ENCODE data around the gene ULK2. TPM values are rescaled to one million over a fixed set of nuclear protein-coding genes. Genes with fewer than 3 reads are reported as not detected.
A peak's percentile ranks its signal among the peaks of the same experiment; 100 is the strongest.
"Not testable (repeated sequence)": the region's sequence is repeated elsewhere in the genome, so short reads cannot be mapped to it uniquely, and the experiment has no call there.

ULK2 gene
- total RNA-seq, 1 donor from 2014 or later: 31.7 TPM

DNA sequence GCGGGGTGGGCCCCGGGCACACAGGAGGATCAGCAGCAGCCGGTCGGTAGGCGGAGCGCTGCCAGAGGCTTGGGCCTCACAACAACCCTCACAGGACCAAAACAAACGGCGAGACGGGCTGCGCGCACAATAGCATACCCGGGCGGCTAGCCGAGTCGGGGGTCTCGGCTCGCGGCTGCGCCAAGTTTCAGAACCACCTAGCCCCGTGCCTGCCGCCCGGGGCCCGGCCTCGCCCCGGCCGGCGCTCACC is 732 bp downstream of the ULK2 start:
- peak; percentile 90 for DNase-seq (ENCODE audit: low spot score)

DNA sequence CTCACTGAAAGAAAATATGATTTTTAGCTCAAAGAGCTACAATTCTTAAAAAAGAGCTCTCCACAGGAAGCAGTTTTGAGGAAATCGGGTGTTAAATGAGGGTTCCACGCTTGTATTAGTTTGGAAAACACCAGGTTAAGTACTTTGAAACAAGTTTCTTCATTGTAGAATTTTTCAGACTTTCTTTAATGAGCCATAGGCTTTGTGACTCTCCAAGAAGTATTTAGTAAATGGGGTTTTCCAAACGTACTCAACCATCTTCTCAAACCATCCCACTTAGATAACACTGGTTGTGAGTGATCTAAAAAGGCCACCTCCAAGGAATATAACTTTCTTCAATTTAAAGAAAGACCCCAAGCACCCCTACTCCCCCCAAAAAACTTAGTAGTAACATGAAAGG is 2.7 kb downstream of the ULK2 start:
- no peak for DNase-seq (ENCODE audit: low spot score)

DNA sequence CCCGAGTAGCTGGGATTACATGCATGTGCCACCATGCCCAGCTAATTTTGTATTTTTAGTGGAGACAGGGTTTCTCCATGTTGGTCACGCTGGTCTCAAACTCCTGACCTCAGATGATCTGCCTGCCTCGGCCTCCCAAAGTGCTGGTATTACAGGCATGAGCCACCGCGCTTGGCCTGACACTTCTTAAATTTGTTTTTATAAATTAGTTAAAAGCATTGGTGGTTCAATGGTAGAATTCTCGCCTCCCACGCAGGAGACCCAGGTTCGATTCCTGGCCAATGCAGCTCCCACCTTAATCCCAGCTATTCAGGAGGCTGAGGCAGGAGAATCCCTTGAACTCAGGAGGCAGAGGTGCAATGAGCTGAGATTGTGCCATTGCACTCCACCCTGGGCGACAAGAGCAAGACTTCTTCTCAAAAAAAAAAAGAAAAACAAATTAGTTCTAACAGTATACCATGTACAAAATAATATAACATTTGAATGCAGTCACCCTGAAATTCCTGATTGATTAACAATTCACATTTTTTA is 7.0 kb downstream of the ULK2 start:
- DNase-seq (ENCODE audit: low spot score): not testable (repeated sequence)

DNA sequence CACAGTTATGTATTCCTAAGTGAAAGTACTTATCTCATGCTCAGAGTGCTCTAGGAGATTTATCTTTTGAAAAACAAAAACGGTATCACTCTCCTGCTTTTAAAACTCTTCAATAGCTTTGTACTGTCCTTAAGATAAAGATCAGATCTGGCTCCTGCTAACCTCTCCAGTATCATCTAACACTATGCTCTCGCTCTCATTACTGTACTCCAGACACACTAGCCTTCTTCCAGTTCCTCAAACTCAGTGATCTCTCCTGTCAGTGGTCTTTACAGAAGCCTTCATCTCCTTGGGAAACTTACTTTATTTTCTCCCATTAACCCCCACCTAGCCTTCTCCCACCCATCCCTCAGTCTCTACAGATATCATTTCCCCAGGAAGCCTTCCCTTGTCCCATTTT is 10.1 kb downstream of the ULK2 start:
- no peak for DNase-seq (ENCODE audit: low spot score)

DNA sequence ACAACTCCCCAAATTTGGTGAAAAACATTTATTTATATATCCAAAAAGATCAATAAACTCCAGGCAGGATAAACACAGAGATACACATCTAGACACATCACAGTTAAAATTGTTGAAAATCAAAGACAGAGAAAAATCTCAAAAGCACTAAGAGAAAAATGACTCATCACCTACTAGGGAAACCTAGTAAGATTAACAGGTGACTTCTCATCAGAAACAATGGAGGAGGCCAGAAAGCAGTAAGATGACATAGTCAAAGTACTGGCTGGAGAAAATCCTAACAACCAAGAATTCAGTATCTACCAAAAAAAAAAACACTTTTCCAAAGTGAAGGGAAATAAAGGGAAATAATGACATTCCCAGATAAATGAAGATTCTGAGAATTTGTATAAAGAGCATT is 33.8 kb downstream of the ULK2 start:
- DNase-seq (ENCODE audit: low spot score): no peak

DNA sequence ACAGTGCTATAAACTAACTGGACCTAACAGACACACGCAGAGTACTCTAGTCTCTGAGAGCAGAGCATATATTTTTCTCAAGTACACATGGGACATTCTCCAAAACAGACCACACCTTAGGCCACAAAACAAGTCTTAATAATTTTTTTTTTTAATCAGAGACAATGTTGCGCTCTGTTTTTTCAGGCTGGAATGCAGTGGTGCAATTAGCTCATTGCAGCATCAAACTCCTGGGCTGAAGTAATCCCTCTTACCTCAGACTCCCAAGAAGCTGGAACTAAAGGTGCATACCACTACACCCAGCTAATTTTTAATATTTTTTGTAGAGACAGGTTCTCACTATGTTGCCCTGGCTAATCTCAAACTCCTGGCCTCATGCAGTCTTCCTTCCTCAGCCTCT is 37.7 kb downstream of the ULK2 start:
- DNase-seq (ENCODE audit: low spot score): no peak

DNA sequence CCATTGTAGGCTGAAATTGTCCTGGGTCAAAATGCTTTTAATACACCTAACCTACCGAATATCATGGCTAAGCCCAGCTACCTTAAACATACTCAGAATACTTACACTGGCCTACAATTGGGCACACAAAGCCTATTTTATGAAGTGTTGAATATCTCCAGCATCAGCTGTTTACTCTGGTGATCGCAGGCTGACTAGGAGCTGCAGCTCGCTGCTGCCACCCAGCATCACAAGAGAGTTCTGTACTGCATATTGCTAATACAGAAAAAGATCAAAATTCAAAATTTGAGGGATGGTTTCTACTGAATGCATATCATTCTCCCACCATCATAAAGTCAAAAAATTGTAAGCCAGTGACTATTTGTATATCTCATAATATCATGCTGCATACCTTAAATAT is 55.3 kb downstream of the ULK2 start:
- DNase-seq (ENCODE audit: low spot score): no peak

DNA sequence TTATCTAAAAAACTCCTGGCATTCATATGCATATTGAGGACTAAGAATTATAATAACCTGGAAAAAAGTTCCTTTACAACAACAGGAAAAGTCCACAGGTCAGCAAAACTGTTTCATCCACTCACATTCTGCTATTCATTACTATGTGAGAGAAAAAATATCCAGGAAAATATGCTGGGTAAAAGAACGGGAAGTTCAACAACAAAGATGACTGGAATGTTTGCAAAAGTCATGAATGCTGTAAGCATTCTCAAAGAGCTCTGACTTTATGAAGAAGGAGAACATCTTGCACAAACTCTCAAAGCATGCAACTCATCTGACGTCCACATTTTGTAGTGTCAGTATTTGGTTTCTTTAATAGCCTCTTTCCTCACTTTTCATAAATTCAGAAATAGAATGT is 62.7 kb downstream of the ULK2 start:
- DNase-seq (ENCODE audit: low spot score): no peak

DNA sequence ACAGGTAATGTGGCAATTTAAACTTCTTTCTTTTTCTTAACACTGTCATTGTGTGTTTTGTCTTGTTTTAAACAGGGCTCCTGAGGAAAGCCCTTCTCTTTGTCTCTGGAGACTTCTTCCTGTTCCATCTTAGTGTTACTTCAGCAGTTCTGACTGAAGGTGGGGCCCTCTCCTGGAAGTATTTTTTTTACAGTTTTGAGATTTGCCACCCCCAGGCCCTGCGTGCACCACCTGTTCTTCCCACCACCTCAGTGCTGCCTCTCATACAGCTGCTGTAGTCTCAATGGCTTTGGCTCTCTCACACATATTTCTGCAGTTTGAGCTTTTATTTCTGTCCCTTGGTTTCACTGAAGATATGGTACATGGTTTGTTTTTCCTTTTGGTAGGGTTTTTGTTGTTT is 67.2 kb downstream of the ULK2 start:
- no peak for DNase-seq (ENCODE audit: low spot score)

DNA sequence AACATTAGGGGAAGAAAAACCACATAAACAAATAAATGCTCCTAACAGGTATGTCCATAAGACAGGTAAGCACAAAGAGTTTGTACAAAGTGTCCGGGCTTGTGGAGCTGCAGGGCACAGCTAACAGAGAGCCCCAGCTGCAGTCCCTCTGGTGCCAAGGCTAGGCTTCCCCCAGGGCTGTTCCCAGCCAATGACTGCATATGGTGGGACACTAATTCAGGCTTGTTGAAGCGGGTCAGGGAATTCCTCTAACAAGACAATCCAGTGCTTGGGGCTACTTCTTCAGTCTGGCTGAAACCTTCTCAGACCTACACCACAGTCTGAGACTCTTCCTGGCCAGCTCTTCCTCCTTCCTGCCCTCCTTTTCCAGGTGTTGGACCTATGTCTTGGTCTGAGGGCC is 67.9 kb downstream of the ULK2 start:
- DNase-seq (ENCODE audit: low spot score): no peak

DNA sequence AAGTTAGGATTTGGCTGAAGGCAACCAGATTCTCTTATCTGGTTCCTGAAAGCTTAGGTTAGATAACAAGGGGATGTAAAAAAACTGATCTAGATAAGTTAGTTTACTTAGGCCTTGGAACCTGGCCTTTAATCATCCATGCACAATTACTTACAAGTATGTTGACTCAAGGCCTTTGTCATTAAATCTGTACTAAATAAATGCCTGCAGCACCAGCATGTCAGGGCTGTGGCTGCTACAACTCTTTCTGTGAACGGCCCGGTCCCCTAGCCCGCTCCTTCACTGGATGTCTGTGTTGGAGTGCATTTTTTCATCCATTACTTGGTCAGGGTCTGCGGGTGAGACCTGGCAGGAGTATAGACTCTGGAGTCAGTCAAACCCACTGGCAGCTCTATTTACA is 71.3 kb downstream of the ULK2 start:
- DNase-seq (ENCODE audit: low spot score): no peak

DNA sequence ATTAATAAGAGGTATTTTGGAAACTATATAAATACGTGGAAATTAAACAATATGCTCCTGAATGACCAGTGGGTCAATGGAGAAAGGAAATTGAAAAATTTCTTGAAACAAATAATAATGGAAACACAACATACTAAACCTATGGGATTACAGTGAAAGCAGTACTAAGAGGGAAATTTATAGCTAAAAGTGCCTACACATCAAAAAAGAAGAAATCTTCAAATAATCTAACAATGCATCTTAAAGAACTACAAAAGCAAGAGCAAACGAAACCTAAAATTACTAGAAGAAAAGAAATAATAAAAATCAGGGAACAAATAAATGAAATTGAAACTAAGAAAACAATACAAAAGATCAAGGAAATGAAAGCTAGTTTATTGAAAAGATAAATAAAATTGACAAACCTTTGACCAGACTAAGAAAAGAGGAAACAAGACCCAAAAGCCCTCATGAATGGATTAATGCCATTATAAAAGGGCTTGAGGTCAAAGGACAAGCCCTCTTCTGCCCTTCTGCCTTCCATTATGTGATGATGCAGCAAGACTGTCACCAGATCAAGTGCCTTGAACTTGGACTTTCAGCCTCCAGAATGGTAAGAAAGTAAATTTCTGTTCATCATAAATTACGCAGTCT is 75.7 kb downstream of the ULK2 start:
- DNase-seq (ENCODE audit: low spot score): no peak

DNA sequence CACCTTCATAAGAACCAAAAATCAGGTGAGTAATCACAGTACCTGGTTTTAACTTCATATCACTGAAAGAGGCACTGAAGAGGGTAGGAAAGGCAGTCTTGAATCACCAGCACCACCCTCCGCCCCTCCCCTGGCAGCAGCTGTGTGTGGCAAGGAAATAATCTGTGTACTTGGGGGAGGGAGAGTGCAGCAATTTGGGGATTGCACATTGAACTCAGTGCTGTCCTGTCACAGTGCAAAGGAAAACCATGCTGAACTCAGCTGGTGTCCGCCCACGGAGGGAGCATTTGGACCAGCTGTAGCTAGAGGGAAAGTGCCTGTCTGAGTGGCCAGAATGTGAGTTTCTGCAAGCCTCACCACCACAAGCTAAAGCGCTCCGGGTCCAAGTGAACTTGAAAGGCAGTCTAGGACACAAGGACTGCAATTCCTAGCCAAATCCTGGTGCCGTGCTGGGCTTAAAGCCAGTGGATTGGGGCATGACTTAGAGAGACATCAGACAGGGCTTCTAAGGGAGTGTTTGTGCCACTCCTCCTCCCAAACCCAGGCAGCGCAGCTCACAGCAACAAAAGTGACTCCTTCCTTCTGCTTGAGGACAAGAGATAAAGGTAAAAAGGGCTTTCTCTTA is 79.9 kb downstream of the ULK2 start:
- no peak for DNase-seq (ENCODE audit: low spot score)

DNA sequence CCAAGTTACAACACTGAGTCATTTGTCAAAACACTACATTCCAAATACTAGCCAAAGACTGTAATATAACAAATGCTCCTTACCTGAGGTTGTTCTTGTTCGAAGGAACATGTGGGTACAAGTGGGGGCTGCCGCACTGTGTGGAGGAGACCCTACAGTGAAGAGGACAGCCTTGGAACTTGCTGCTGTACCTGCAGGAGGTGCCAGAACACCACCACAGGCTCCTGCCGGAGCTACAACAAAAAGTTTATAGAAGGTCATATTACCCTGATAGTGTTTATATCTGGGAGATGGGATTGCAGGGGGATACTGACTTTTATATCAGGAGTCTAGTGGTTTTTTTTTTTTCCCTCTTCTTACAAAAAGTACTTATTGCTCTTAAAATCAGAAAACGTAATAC is 81.9 kb downstream of the ULK2 start:
- DNase-seq (ENCODE audit: low spot score): no peak

DNA sequence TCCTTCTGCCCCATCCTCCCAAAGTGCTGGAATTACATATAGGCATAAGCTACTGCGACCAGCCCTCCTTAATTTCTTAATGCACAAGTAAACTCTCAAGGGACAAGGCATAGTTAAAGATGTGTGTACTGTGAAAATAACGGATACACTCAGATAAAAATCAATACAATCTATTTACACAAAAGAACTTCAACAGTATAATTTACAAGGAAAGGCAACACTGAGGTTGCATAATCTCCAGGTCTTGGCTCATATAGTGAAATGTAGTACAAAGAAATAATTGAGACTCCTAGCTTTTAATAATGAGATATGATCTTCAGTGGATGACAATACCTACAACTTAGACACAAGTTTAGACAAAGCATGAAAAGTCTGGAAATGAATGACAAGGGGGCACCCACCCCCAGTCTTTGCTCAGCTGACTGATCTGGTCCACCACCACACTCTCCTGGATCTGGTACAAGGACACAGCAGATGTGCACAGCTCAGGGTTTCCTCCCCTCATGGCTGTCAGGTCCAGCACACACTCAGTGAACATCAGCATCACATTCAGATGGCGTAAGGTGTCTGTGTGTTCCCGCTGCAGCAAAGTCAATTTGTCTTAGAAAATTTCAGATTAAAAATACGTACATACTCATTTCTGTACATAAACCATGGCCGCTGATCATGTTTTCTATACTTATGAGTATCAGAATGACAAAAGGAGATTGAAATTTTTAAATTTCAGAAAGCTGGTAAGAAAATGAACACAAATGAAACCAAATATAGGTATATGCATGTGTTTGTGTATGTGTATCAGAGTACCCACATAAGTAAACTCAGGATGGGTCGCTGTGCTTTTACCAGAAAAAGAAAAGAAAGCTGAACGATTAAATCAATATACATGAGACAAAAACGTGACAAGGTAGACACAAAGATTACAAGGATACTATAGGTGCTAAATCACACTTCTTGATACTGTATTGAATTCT is 86.0 kb downstream of the ULK2 start:
- no peak for DNase-seq (ENCODE audit: low spot score)

DNA sequence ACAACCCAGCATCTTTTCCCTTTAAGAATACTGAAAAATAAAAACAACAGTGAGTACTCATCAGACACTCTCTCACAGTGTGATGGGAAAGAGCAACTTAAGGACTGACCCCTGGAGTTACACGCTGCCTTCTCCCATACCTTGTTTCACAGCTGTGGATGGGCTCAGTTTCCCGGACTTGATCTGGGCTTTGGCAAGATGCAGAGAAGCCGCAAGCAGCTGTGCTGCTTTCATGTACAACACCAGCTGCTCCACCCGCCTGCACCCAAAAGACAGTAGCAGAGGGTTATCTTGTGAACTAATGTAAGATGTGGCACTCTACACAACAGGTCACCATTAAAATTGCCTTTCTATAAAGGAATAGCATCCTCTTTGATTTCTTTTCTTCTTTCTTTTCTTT is 86.9 kb downstream of the ULK2 start:
- DNase-seq (ENCODE audit: low spot score): no peak

DNA sequence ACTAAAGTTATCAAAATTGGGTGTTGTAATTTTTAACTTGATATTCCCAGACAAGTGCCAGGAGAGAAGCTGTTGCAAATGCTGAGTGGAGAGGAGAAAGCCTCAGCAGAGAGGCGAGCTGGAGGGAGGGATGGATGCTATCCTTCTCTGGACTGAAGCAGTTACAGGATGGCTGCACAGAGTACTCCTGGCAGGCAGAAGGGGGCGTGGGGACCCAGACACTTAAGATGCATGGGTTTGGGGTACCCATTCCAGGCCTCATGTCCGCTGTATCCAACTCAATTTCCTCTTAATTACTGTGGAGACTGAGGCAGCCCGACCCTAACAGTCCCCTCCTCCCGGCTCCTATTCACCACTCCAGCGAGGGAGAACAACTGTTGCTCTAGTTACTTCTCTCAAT is 94.2 kb downstream of the ULK2 start:
- DNase-seq (ENCODE audit: low spot score): no peak

DNA sequence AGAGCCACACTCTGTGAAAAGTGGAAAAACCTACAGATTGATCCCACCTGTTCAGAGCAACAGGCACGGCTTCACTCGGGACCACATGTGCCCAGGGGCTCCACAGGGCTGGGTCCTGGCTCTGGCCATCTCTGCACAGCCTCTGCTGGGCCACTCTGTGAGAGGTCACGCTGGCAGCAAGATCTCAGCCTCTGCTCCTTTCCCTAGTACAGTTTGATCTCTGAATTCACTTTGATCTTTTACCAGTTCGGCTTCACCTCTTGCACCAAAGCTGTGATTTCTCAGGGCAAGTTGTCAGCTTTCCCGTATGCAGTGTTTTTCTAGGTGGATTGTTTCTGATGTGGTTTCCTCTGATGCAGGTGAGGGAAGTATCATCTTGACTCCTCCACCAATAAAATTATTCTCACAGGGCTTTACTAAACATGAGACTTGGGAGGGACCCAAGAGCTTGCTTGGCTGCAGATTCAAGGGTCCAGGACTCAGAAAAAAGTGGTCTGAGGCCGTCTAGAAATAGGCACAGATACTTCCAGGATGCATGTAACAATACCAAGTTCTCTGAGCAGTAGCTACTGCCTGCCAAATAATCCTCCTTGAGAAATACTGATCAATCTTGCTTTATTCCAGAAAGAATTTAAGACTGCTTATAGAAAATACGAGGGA is 95.6 kb downstream of the ULK2 start:
- no peak for DNase-seq (ENCODE audit: low spot score)

DNA sequence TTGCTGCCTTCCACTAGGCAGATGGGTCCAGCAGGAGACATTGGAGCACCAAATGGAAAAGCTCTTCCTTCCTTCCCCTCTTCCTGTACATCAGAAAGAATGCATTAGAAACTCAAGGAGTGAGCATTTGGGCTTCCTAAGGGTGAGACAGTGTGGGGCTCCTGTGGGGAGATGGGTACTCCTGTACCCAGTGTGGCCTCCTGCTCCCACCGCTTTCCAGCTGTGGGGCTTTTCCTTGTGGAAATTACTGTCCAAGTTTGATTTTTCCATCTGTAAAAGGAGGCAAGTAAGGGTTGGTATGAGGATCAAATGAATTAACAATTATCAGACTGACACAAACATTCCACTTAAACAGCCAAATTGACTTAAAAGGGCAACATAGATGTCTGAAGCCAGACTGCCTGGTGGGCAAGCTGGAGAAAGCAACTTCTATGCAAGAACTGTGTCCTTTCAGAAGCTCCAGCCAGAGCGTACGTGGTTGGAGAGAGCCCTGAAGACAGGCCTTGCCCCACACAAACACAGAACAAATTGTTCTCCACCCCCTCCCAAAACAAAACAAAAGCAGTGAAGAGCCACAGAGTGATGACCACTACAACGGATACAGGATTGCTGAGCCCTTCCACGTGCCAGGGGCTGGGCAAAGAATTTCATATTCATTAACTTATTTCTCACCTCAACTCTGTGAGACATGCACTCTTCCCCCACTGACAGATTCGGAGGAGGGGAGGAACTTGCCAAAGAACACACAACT is 96.6 kb downstream of the ULK2 start:
- no peak for DNase-seq (ENCODE audit: low spot score)

DNA sequence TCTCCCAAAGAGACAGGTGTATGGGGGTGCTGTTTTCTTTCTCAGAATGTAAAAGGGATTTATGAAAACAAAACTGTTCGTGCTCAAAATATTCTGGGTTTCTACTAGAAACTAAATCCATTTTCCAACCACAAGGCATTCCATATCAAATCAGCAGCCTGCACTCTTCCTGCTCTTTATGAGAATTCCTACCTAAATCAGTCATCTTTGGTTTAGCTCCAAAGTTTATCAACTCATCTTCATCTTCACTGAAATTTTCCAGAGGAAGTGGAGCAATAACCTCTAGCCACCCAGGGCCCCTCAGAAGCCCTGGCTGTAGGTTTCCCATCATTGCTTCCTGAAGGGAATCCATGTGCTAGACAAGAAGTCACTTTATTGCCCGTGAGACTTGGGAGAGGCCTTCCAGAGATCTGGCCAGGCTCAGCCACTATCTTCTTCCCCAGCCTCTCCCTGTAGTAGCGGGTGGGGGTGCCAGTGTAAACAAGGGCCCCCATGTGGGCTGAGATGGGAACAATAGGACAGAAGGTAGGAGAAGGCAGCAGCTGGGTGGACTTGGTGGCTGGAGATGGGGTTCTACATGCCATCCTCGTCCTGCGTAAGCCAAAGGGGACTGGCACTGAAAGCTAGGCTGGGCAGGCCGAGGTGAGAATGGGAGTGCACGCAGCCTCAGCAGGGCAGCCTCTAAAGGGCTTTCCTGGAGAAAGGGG is 97.6 kb downstream of the ULK2 start:
- no peak for DNase-seq (ENCODE audit: low spot score)

Measured in mesenteric fat pad (tissue), 1 donor.